Upper lobe of left lung (tissue), 6 donors: ENCODE measurements around the gene CFAP206. TPM values are rescaled to one million over a fixed set of nuclear protein-coding genes. Genes with fewer than 3 reads are reported as not detected.

Source experiments
- ATAC-seq, 2 donors: fragments of 200-7000 bp; cut with Tn5 transposase; one replicate each; pipeline ENCODE4 v1.9.1; 2022; ENCODE audit warnings: mild to moderate bottlenecking in 2 of 2, moderate library complexity in 2 of 2; ENCODE audit not compliant: low FRiP score in 2 of 2
- DNase-seq, 2 donors: peaks; one replicate each; pipeline ENCODE4 v3.0.0-alpha.2; 2019 to 2020
- H3K27ac ChIP-seq, 4 donors: fragments of 200-600 bp; sonication (generic); one replicate each; pipeline ENCODE4 v1.5.1; 2016 to 2019
- H3K27me3 ChIP-seq, 4 donors: fragments of 200-600 bp; sonication (generic); one replicate each; pipeline ENCODE4 v1.5.1; 2017 to 2019
- H3K36me3 ChIP-seq, 4 donors: fragments of 200-600 bp; sonication (generic); one replicate each; pipeline ENCODE4 v1.5.1; 2016 to 2019
- H3K4me1 ChIP-seq, 4 donors: fragments of 200-600 bp; sonication (generic); one replicate each; pipeline ENCODE4 v1.5.1; 2018 to 2019
- H3K4me3 ChIP-seq, 4 donors: fragments of 200-600 bp; sonication (generic); one replicate each; pipeline ENCODE4 v1.5.1; 2017 to 2019; ENCODE audit warnings: mild to moderate bottlenecking in 2 of 4, moderate library complexity in 1 of 4
- H3K9me3 ChIP-seq, 4 donors: fragments of 200-600 bp; sonication (generic); one replicate each; pipeline ENCODE4 v1.5.1; 2018 to 2019
- CTCF ChIP-seq, 6 experiments: fragments of 450-650 bp in 4 of 6; fragments of 200-600 bp in 2 of 6; sonication (generic) in 2 of 6; IDR thresholded peaks; one replicate each; pipeline ENCODE4 v1.5.1; 2016 to 2019; ENCODE audit warnings: antibody characterized with exemption in 6 of 6
- EP300 ChIP-seq, 4 donors: sonication (generic); formaldehyde crosslinking; IDR thresholded peaks; one replicate each; pipeline ENCODE4 v1.5.1; 2017; ENCODE audit warnings: antibody characterized with exemption in 4 of 4, control low read depth in 2 of 4
- POLR2A ChIP-seq, 4 donors: fragments of 450-650 bp; IDR thresholded peaks; one replicate each; pipeline ENCODE4 v1.5.1; 2016 to 2017; ENCODE audit warnings: antibody characterized with exemption in 4 of 4, mild to moderate bottlenecking in 2 of 4
- POLR2AphosphoS5 ChIP-seq, 2 donors: sonication (generic); formaldehyde crosslinking; IDR thresholded peaks; one replicate each; pipeline ENCODE4 v1.5.1; 2017; ENCODE audit warnings: antibody characterized with exemption in 2 of 2
- WGBS, 2 donors: methylation state at CpG; one replicate each; pipeline ENCODE4 v1.1.5; 2017 to 2018; 5-methylcytosine and 5-hydroxymethylcytosine counted together
- total RNA-seq, 6 donors: library from RNA; depleted of rRNA in 4 of 6; stranded (reverse); fragments of >200 nt in 4 of 6; gene quantifications; one replicate each; pipeline versions ENCODE4 v1.1.0 to v1.2.1, GENCODE V29; 2016 to 2021
- donor health status: DM: no; HTN: no; CAD: no; lungs with moderate emphysema.
- donor health status: DM: no; HTN: yes; CAD: no; lungs with severe emphysema.

CFAP206 gene
- total RNA-seq, 6 donors from 2014 or later, result 0.17 to 14.3 (median 2.4) TPM; not detected in 1

- Histone ChIP-seq H3K4me3 (no peak overlapping the region), H3K9me3 (no peaks in the 10 kb centered on the region), H3K36me3 (no peaks in the 10 kb centered on the region), H3K27me3 (no peaks in the 10 kb centered on the region), H3K4me1 (no peaks in the 10 kb centered on the region), H3K27ac (no peak overlapping the region)
- no peak for TF ChIP-seq EP300 (IDR thresholded peaks at IDR 0.05)
- no peak for TF ChIP-seq CTCF (IDR thresholded peaks at IDR 0.05)
- no peak for TF ChIP-seq POLR2A (IDR thresholded peaks at IDR 0.05)
- TF ChIP-seq POLR2AphosphoS5 (IDR thresholded peaks at IDR 0.05), result no peak
- WGBS, 2 donors, result 72 to 85% methylated on average over 3 of the region's 3 CpGs
- DNase-seq (no peak), ATAC-seq (no peak)
These were observed 22.7 kb downstream of the CFAP206 start for GRCh38 chr6:87430499-87430898.

GRCh38 chr6:87431263-87431662 is 23.5 kb downstream of the CFAP206 start:
- H3K27ac ChIP-seq, result no peak overlapping the region
- no peak overlapping the region for H3K4me3 ChIP-seq
- DNase-seq (no peak), ATAC-seq (no peak)
- TF ChIP-seq EP300 (IDR thresholded peaks at IDR 0.05) (no peak), CTCF (IDR thresholded peaks at IDR 0.05) (no peak), POLR2A (IDR thresholded peaks at IDR 0.05) (no peak), POLR2AphosphoS5 (IDR thresholded peaks at IDR 0.05) (no peak)
- H3K36me3 ChIP-seq, result no peaks in the 10 kb centered on the region
- no peaks in the 10 kb centered on the region for H3K4me1 ChIP-seq
- no peaks in the 10 kb centered on the region for H3K9me3 ChIP-seq
- WGBS, 2 donors, result 94 to 95% methylated on average over 5 of the region's 5 CpGs
- H3K27me3 ChIP-seq, result no peaks in the 10 kb centered on the region

GRCh38 chr6:87436435-87436834 is 28.7 kb downstream of the CFAP206 start:
- WGBS, 2 donors, result 10 to 15% methylated on average over 4 of the region's 4 CpGs
- no peak overlapping the region for H3K27ac ChIP-seq
- no peaks in the 10 kb centered on the region for H3K9me3 ChIP-seq
- no peak overlapping the region for H3K4me3 ChIP-seq
- ATAC-seq (peak; percentile 66 to 72), DNase-seq (peak in 1 of 2 donors; percentile 25)
- H3K4me1 ChIP-seq, result no peaks in the 10 kb centered on the region
- H3K36me3 ChIP-seq, result no peaks in the 10 kb centered on the region
- no peaks in the 10 kb centered on the region for H3K27me3 ChIP-seq
- TF ChIP-seq EP300 (IDR thresholded peaks at IDR 0.05), result no peak
- TF ChIP-seq POLR2A (IDR thresholded peaks at IDR 0.05), result no peak
- no peak for TF ChIP-seq CTCF (IDR thresholded peaks at IDR 0.05)
- TF ChIP-seq POLR2AphosphoS5 (IDR thresholded peaks at IDR 0.05), result no peak

DNA sequence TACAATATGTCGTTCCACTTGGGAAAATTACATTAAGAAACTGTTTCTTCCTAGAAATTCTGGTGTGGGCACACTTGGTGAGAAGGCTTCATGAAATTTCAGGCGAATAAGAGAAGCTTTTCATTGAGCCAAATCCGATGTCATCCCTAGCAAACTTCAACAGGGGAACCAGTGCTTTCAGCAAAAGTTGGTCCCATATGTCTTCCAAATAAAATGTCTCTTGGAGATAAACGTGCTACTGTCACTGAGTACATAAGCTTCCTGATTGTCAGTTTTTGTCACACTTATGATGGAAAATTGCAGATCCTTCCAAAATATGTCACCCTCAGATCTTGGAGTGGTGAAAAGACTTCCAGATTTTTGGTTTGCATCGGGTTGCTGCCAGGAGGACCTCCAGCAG is 33.9 kb downstream of the CFAP206 start:
- H3K36me3 ChIP-seq, result no peaks in the 10 kb centered on the region
- no peak for ATAC-seq
- no peak overlapping the region for H3K27ac ChIP-seq
- DNase-seq, result no peak
- H3K9me3 ChIP-seq, result no peaks in the 10 kb centered on the region
- no peaks in the 10 kb centered on the region for H3K4me1 ChIP-seq
- no peaks in the 10 kb centered on the region for H3K27me3 ChIP-seq
- 79 to 86% methylated on average over 5 of the region's 5 CpGs for WGBS, 2 donors
- H3K4me3 ChIP-seq, result no peak overlapping the region
- no peak for TF ChIP-seq CTCF (IDR thresholded peaks at IDR 0.05)
- TF ChIP-seq EP300 (IDR thresholded peaks at IDR 0.05), result no peak
- no peak for TF ChIP-seq POLR2A (IDR thresholded peaks at IDR 0.05)
- no peak for TF ChIP-seq POLR2AphosphoS5 (IDR thresholded peaks at IDR 0.05)

DNA sequence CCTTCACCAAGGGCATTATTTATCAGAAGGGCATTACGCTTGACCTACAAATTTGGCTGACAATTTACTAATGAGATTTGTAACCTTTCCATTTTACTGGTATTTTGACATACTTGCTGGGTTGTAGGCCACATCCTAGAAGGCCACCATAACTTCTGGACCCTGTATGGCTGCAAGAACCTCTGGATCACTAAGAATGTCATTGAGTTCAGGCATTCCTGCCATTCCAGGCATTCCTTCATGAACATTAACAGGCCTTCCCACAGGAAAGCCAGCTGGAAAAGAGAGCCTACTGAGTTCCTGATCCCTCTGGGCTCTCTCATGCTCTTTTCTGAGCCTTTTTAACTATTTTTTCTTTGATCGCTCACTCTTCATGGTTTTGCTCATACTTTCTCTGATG is 36.6 kb downstream of the CFAP206 start:
- no peak overlapping the region for H3K27ac ChIP-seq
- no peaks in the 10 kb centered on the region for H3K36me3 ChIP-seq
- H3K9me3 ChIP-seq, result no peaks in the 10 kb centered on the region
- no peak for ATAC-seq
- H3K4me1 ChIP-seq, result no peaks in the 10 kb centered on the region
- H3K4me3 ChIP-seq, result no peak overlapping the region
- 98 to 100% methylated on average over 2 of the region's 2 CpGs for WGBS, 2 donors
- H3K27me3 ChIP-seq, result no peaks in the 10 kb centered on the region
- no peak for DNase-seq
- TF ChIP-seq EP300 (IDR thresholded peaks at IDR 0.05) (no peak), POLR2AphosphoS5 (IDR thresholded peaks at IDR 0.05) (no peak), POLR2A (IDR thresholded peaks at IDR 0.05) (no peak), CTCF (IDR thresholded peaks at IDR 0.05) (no peak)
